Thyroid gland (tissue), 4 donors: ENCODE results near the gene ST3GAL3.

Source experiments
- CTCF ChIP-seq, 6 experiments: fragments of 200-600 bp in 3 of 6; fragments of 450-650 bp in 3 of 6; sonication (generic) in 3 of 6; IDR thresholded peaks; one replicate each; pipeline ENCODE4 v1.5.1; 2016 to 2019; ENCODE audit warnings: antibody characterized with exemption in 6 of 6, mild to moderate bottlenecking in 2 of 6, inconsistent platforms in 1 of 6, moderate library complexity in 1 of 6
- POLR2A ChIP-seq, 2 donors: fragments of 450-650 bp; IDR thresholded peaks; one replicate each; pipeline ENCODE4 v1.6.1; 2017; ENCODE audit warnings: antibody characterized with exemption in 2 of 2, mild to moderate bottlenecking in 2 of 2, moderate library complexity in 1 of 2

GRCh38 chr1:43757343-43758053 lies 50.2 kb downstream of the ST3GAL3 start:
- TF ChIP-seq POLR2A (IDR thresholded peaks at IDR 0.05) (no peak), CTCF (IDR thresholded peaks at IDR 0.05) (no peak)
